T47D (cell line): ENCODE measurements around the gene TRAPPC2L.

Source experiments
- DNase-seq, 2 experiments: peaks; one replicate each; pipeline versions ENCODE4 v3.0.0 to v3.0.0-alpha.2; 2011 to 2012; ENCODE audit warnings: low read depth in 1 of 2, low spot score in 1 of 2
- JUND ChIP-seq: IDR thresholded peaks from 2 replicates; pipeline ENCODE4 v1.6.1; 2012; ENCODE audit warnings: low read depth
- in situ Hi-C: cut with HindIII; loops from 2 replicates; pipeline ENCODE4 v1.10.0; 2016; ENCODE audit warnings: low sequenced_read_pairs, low pct_unique_long_range_greater_than_20kb

The TRAPPC2L gene

GRCh38 chr16:88872650-88873331 lies 15.9 kb downstream of the TRAPPC2L start:
- no peak for TF ChIP-seq JUND
- in situ Hi-C loops, result no loop called here
- DNase-seq, result no peak

GRCh38 chr16:88874938-88875599 lies 18.1 kb downstream of the TRAPPC2L start:
- no peak for TF ChIP-seq JUND
- DNase-seq, result no peak
- in situ Hi-C loops, result no loop called here

- TF ChIP-seq JUND, result no peak
- no peak for DNase-seq
These were observed 18.8 kb downstream of the TRAPPC2L start for GRCh38 chr16:88875703-88876234.

GRCh38 chr16:88876942-88877526 lies 20.1 kb downstream of the TRAPPC2L start:
- no peak for DNase-seq
- in situ Hi-C loops, result no loop called here
- TF ChIP-seq JUND, result no peak

More at GRCh38 chr16:88875703-88876234, 18.8 kb downstream of the TRAPPC2L start:
- in situ Hi-C loops, result no loop called here

GRCh38 chr16:88877564-88878289 lies 20.8 kb downstream of the TRAPPC2L start:
- TF ChIP-seq JUND, result no peak
- in situ Hi-C loops, result no loop called here
- no peak for DNase-seq

GRCh38 chr16:88878356-88878755 lies 21.4 kb downstream of the TRAPPC2L start:
- no peak for DNase-seq
- no peak for TF ChIP-seq JUND
- in situ Hi-C loops, result no loop called here

GRCh38 chr16:88878967-88879787 lies 22.2 kb downstream of the TRAPPC2L start:
- no peak for TF ChIP-seq JUND
- in situ Hi-C loops, result no loop called here
- no peak for DNase-seq

- no peak for DNase-seq
- in situ Hi-C loops, result no loop called here
- TF ChIP-seq JUND, result no peak
These were observed 22.8 kb downstream of the TRAPPC2L start for GRCh38 chr16:88879788-88880055.

GRCh38 chr16:88880226-88881006 lies 23.5 kb downstream of the TRAPPC2L start:
- in situ Hi-C loops, result no loop called here

GRCh38 chr16:88881007-88881615 lies 24.2 kb downstream of the TRAPPC2L start:
- no peak for TF ChIP-seq JUND
- in situ Hi-C loops, result no loop called here
- DNase-seq, result no peak

More at GRCh38 chr16:88880226-88881006, 23.5 kb downstream of the TRAPPC2L start:
- no peak for DNase-seq
- TF ChIP-seq JUND, result no peak
